Tibial artery (tissue), 4 donors: ENCODE measurements around the gene RASL11B.

ENCODE experiments used
- DNase-seq, 2 donors: peaks; one replicate each; pipeline ENCODE4 v3.0.0-alpha.2; 2019
- H3K27ac ChIP-seq, 2 donors: fragments of 200-600 bp; sonication (generic) in 1 of 2; 1 replicate in 1 of 2; 2 replicates in 1 of 2; pipeline ENCODE4 v1.5.1; 2018 to 2019; ENCODE audit warnings: mild to moderate bottlenecking in 1 of 2
- H3K27me3 ChIP-seq, 2 donors: fragments of 200-600 bp; sonication (generic) in 1 of 2; one replicate each; pipeline versions ENCODE4 v1.5.1 to v1.6.0; 2016 to 2019
- H3K36me3 ChIP-seq, 3 donors: fragments of 200-600 bp; sonication (generic) in 2 of 3; one replicate each; pipeline ENCODE4 v1.5.1; 2016 to 2019; ENCODE audit warnings: mild to moderate bottlenecking in 2 of 3
- H3K4me1 ChIP-seq, 4 donors: fragments of 200-600 bp; sonication (generic) in 2 of 4; 1 replicate in 3 of 4; 2 replicates in 1 of 4; pipeline ENCODE4 v1.5.1; 2016 to 2019
- H3K4me3 ChIP-seq, 2 donors: fragments of 200-600 bp; sonication (generic) in 1 of 2; 1 replicate in 1 of 2; 2 replicates in 1 of 2; pipeline ENCODE4 v1.5.1; 2018 to 2019; ENCODE audit warnings: mild to moderate bottlenecking in 2 of 2
- H3K9me3 ChIP-seq, 3 donors: fragments of 200-600 bp; sonication (generic) in 1 of 3; one replicate each; pipeline ENCODE4 v1.5.1; 2016 to 2019
- intact Hi-C: fragments of 100-400 bp; cut with DNase I; formaldehyde crosslinking; loops from one replicate; pipeline ENCODE4 v1.15.0; 2023; ENCODE audit warnings: low total_unique reads
- TF ChIP-seq, protein P1 (sequence below), 2 experiments: fragments of 200-600 bp in 1 of 2; fragments of 450-650 bp in 1 of 2; IDR thresholded peaks; one replicate each; pipeline ENCODE4 v1.5.1; 2017 to 2019; ENCODE audit warnings: antibody characterized with exemption in 2 of 2, mild to moderate bottlenecking in 1 of 2, moderate library complexity in 1 of 2

Gene RASL11B

GRCh38 chr4:52889778-52890520, 27.8 kb downstream of the RASL11B start:
- intact Hi-C loops = no loop called here
- no peaks in the 10 kb centered on the region for H3K27me3 ChIP-seq
- H3K36me3 ChIP-seq = peaks cover 0 to 11% (median 0%) of the 10 kb centered on the region in 3 donors
- TF ChIP-seq, protein P1, sequence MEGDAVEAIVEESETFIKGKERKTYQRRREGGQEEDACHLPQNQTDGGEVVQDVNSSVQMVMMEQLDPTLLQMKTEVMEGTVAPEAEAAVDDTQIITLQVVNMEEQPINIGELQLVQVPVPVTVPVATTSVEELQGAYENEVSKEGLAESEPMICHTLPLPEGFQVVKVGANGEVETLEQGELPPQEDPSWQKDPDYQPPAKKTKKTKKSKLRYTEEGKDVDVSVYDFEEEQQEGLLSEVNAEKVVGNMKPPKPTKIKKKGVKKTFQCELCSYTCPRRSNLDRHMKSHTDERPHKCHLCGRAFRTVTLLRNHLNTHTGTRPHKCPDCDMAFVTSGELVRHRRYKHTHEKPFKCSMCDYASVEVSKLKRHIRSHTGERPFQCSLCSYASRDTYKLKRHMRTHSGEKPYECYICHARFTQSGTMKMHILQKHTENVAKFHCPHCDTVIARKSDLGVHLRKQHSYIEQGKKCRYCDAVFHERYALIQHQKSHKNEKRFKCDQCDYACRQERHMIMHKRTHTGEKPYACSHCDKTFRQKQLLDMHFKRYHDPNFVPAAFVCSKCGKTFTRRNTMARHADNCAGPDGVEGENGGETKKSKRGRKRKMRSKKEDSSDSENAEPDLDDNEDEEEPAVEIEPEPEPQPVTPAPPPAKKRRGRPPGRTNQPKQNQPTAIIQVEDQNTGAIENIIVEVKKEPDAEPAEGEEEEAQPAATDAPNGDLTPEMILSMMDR (IDR thresholded peaks at IDR 0.05) = no peak
- no peaks in the 10 kb centered on the region for H3K4me1 ChIP-seq
- H3K27ac ChIP-seq = no peak overlapping the region
- DNase-seq = no peak
- H3K4me3 ChIP-seq = no peak overlapping the region
- H3K9me3 ChIP-seq = no peaks in the 10 kb centered on the region

DNA sequence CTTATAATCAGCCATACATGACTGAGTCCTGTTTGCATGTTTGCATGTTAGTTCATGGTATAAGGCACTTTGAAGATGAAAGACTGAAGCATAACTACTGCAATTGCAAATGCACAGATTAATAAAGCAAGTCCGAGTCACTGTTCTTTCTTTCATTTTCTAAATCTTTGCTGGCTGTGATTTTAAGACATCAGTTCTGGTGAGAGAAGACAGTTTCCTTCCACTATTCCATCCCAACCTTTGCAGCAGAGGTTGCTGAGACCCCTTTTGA, 28.3 kb downstream of the RASL11B start:
- no peak for DNase-seq
- H3K4me1 ChIP-seq = no peaks in the 10 kb centered on the region
- intact Hi-C loops = no loop called here
- no peak overlapping the region for H3K4me3 ChIP-seq
- H3K9me3 ChIP-seq = no peaks in the 10 kb centered on the region
- peaks cover 0 to 7% (median 0%) of the 10 kb centered on the region in 3 donors for H3K36me3 ChIP-seq
- TF ChIP-seq, protein P1 (IDR thresholded peaks at IDR 0.05) = no peak
- no peak overlapping the region for H3K27ac ChIP-seq
- H3K27me3 ChIP-seq = no peaks in the 10 kb centered on the region

DNA sequence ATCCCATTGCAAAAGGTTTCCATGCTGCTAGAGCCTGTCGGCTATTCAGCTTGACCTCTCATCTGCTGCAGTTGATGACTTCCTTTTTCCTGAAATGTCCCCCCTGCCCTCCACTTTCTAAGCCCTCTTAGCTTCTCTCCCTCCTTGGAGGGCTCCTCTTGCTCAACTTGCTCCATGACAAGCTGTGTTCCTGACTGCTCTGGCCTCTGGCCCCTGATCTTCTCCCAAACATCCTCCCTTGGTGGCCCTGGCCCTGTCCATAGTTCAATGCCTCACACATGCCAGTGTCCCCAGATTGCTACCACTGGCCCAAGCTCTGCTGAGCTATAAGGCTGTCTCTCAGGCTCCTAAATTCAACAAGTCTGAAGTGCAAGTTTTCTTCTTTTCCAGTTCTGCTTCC, 29.6 kb downstream of the RASL11B start:
- no peaks in the 10 kb centered on the region for H3K4me1 ChIP-seq
- intact Hi-C loops = no loop called here

DNA sequence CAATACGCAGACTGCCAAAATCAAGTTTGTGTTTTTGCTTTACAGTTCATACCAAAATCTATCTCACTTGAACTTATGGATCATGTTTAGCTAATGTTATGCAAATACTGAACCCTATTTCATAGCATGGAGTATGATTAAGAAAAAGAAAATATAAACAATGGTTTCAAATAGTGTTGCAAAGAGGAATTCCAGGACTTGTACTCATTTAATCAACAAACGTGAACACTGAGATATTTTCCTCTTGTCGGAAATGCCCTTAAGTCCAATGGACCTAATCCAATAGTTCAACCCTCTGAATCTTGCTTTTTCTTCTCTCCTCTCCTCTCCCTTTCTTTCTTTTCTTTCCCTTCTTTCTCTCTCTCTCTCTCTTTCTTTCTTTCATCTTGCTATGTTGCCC, 30.8 kb downstream of the RASL11B start:
- DNase-seq = no peak
- H3K36me3 ChIP-seq = no peaks in the 10 kb centered on the region
- no peak overlapping the region for H3K27ac ChIP-seq
- intact Hi-C loops = no loop called here
- H3K9me3 ChIP-seq = no peaks in the 10 kb centered on the region
- TF ChIP-seq, protein P1 (IDR thresholded peaks at IDR 0.05) = no peak
- no peak overlapping the region for H3K4me3 ChIP-seq
- no peaks in the 10 kb centered on the region for H3K27me3 ChIP-seq
- no peaks in the 10 kb centered on the region for H3K4me1 ChIP-seq

More for the DNA sequence above, 29.6 kb downstream of the RASL11B start:
- Histone ChIP-seq H3K4me3 (no peak overlapping the region), H3K27ac (no peak overlapping the region), H3K27me3 (no peaks in the 10 kb centered on the region), H3K9me3 (no peaks in the 10 kb centered on the region), H3K36me3 (no peaks in the 10 kb centered on the region)
- TF ChIP-seq, protein P1 (IDR thresholded peaks at IDR 0.05) = no peak
- no peak for DNase-seq

DNA sequence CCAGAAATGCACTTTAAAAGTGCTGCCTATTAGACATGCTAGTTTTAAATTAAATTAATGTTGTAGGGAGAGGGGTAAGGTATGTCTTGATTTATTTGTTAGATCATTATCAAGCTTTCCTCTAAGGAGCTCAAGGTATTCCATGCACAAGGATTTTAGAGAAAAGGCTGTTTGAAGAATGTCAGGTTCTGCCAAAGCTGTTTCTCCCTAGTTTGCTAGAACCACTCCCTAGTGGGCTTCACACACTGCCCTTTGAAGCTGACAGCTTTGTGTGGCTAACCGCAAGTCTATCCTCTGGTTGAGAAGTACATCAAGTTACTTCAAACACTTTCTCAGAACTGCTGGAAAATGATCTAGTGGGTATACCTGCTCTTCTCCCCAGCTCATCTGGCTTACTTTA, 32.3 kb downstream of the RASL11B start:
- Histone ChIP-seq H3K4me1 (no peaks in the 10 kb centered on the region), H3K4me3 (no peak overlapping the region), H3K27me3 (no peaks in the 10 kb centered on the region), H3K36me3 (no peaks in the 10 kb centered on the region), H3K27ac (no peak overlapping the region), H3K9me3 (no peaks in the 10 kb centered on the region)
- intact Hi-C loops = no loop called here
- TF ChIP-seq, protein P1 (IDR thresholded peaks at IDR 0.05) = no peak
- no peak for DNase-seq

DNA sequence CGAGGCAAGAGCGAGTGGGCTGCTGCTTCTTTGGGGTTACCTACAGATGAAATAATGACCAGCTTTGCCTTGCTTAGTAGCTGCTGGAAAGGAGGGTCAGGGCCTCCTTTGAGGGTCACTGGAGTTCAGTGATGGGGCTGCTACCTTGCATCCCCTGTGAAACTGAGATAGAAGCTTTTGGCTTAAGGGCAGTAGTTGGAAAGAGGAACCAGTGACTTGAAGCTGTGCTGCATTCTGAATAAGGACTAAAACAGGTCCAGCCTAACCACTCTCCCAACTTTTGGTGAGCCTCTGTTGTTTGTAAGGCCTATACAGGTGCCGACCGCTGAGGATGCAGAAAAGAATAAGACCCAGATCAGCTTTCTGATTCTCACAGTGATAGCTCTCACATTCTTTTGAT, 41.2 kb downstream of the RASL11B start:
- Histone ChIP-seq H3K27ac (no peak overlapping the region), H3K36me3 (peaks cover 0 to 15% (median 6%) of the 10 kb centered on the region in 3 donors), H3K4me1 (no peaks in the 10 kb centered on the region), H3K9me3 (peaks cover 0 to 6% (median 0%) of the 10 kb centered on the region in 3 donors), H3K4me3 (no peak overlapping the region), H3K27me3 (no peaks in the 10 kb centered on the region)
- intact Hi-C loops = no loop called here
- TF ChIP-seq, protein P1 (IDR thresholded peaks at IDR 0.05) = no peak
- no peak for DNase-seq
